ENCODE measurements around the gene PPT2. TPM values are rescaled to one million over a fixed set of nuclear protein-coding genes. Genes with fewer than 3 reads are reported as not detected.

PPT2 gene
- total RNA-seq, 1 experiment from 2014 or later = 46.3 TPM

DNA sequence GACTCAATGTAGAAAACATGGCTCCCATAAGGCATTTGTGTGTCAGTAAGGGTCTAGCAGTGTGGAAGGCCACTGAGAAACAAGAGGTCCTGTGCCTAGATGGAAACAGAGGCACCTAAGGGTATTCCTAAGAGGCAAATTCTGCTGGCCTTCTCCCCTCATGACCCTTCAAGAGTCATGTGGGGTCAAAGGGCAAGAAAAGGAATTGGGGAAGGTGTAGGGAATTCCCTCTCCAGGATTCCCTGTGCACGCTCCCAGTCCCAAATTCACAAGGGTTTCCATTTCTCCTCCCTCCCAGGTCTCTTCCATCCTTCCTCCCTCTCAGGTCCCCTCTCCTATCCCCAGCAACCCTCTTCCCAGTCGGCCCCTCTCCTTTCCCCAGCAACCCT lies 21.4 kb downstream of the PPT2 start:
- H2AK5ac ChIP-seq (ENCODE audit: insufficient read length, low read length) = no peak overlapping the region
- no peaks in the 10 kb centered on the region for H4K20me1 ChIP-seq (ENCODE audit: control insufficient read depth, insufficient read depth, insufficient read length)
- H2BK120ac ChIP-seq (ENCODE audit: low read depth, low read length, poor library complexity, severe bottlenecking) = no peak overlapping the region
- H3K18ac ChIP-seq (ENCODE audit: insufficient read length, low read depth, low read length) = no peak overlapping the region
- no peak overlapping the region for H2BK15ac ChIP-seq (ENCODE audit: low read depth, low read length)
- H2AFZ ChIP-seq (ENCODE audit: low read length) = no peak overlapping the region
- H3K9ac ChIP-seq (ENCODE audit: extremely low read depth, insufficient read length, low read length) = peak overlapping the region; percentile 72
- H3K9me3 ChIP-seq (ENCODE audit: control insufficient read depth, low read depth, low read length) = no peaks in the 10 kb centered on the region
- no peak overlapping the region for H3K4ac ChIP-seq (ENCODE audit: low read depth, low read length)
- peaks cover 7% of the 10 kb centered on the region for H3K4me1 ChIP-seq (ENCODE audit: insufficient read depth, low read length)
- H4K8ac ChIP-seq (replicated peaks; ENCODE audit: insufficient read length, low read depth, low read length) = no peak overlapping the region
- Mint-ChIP-seq H3K4me1 (peaks cover 38 to 47% of the 10 kb centered on the region in 2 experiments), H3K9me3 (no peaks in the 10 kb centered on the region; a peak in 1 of 5 replicates), H3K4me3 (peak overlapping the region; percentile 83 to 86), H3K27ac (peak overlapping the region in 2 of 3 experiments; percentile 80 to 96; a peak in 3 of 7 replicates), H3K36me3 (ENCODE audit: insufficient read depth in 1 of 3, low read depth in 3 of 3) (peaks cover 23 to 34% (median 33%) of the 10 kb centered on the region in 3 experiments; a peak in 6 of 7 replicates), H3K27me3 (ENCODE audit: low read depth) (no peaks in the 10 kb centered on the region; the same call in 1 of the 2 replicates)
- H3K23ac ChIP-seq (ENCODE audit: insufficient read length, low read depth, low read length) = no peak overlapping the region
- H3K14ac ChIP-seq (ENCODE audit: insufficient read depth, low read length) = no peak overlapping the region
- H3T11ph ChIP-seq (ENCODE audit: low read length) = no peak overlapping the region
- no CpG with 5 or more reads among the region's 2 CpGs for WGBS (ENCODE audit: extremely low coverage, insufficient read length, low lambda C conversion rate)
- no peaks in the 10 kb centered on the region for H3K27me3 ChIP-seq (ENCODE audit: insufficient read depth, low read length)
- peaks cover 22% of the 10 kb centered on the region for H3K23me2 ChIP-seq (ENCODE audit: insufficient read length, low read depth, low read length, poor library complexity, severe bottlenecking)
- H2BK20ac ChIP-seq (ENCODE audit: low read depth, low read length, poor library complexity, severe bottlenecking) = no peak overlapping the region
- no peak overlapping the region for H4K91ac ChIP-seq (ENCODE audit: insufficient read length, low read depth, low read length)
- no peak for DNase-seq
- H3K27ac ChIP-seq (ENCODE audit: insufficient read length, low read depth, low read length) = no peak overlapping the region
- TF ChIP-seq, protein P1, sequence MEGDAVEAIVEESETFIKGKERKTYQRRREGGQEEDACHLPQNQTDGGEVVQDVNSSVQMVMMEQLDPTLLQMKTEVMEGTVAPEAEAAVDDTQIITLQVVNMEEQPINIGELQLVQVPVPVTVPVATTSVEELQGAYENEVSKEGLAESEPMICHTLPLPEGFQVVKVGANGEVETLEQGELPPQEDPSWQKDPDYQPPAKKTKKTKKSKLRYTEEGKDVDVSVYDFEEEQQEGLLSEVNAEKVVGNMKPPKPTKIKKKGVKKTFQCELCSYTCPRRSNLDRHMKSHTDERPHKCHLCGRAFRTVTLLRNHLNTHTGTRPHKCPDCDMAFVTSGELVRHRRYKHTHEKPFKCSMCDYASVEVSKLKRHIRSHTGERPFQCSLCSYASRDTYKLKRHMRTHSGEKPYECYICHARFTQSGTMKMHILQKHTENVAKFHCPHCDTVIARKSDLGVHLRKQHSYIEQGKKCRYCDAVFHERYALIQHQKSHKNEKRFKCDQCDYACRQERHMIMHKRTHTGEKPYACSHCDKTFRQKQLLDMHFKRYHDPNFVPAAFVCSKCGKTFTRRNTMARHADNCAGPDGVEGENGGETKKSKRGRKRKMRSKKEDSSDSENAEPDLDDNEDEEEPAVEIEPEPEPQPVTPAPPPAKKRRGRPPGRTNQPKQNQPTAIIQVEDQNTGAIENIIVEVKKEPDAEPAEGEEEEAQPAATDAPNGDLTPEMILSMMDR (conservative IDR thresholded peaks at IDR 0.05) = no peak
- H3K4me2 ChIP-seq (ENCODE audit: insufficient read depth, insufficient read length, low read length) = peak overlapping the region; percentile 83
- no peak overlapping the region for H2BK12ac ChIP-seq (ENCODE audit: insufficient read length, low read depth, low read length)
- H3K56ac ChIP-seq (ENCODE audit: insufficient read length, low read depth, low read length) = no peak overlapping the region
- no peak overlapping the region for H2BK5ac ChIP-seq (ENCODE audit: insufficient read length, low read length)
- H3K79me1 ChIP-seq (ENCODE audit: insufficient read depth, low read depth, low read length, poor library complexity, severe bottlenecking) = no peaks in the 10 kb centered on the region
- no peak overlapping the region for H4K5ac ChIP-seq (ENCODE audit: insufficient read length, low read depth, low read length)
- H3K79me2 ChIP-seq (ENCODE audit: insufficient read depth, low read length) = peaks cover 18% of the 10 kb centered on the region; the same call in 1 of the 2 replicates
